HCT116 (cell line): ENCODE results near the gene PDE2A. TPM values are rescaled to one million over a fixed set of nuclear protein-coding genes. Genes with fewer than 3 reads are reported as not detected.

Experiments used
- ATAC-seq: fragments of 200-7000 bp; cut with Tn5 transposase; 2 replicates; pipeline ENCODE4 v1.9.1; 2020; ENCODE audit warnings: mild to moderate bottlenecking, moderate library complexity
- BruUV-seq: library from RNA; stranded (reverse); fragments of 400-500 nt; replicated peaks from 2 replicates; lab custom pipeline; 2021; lab: Mats Ljungman, UMichigan
- CTCF ChIA-PET: fragments of 300-600 bp; sonication (Branson Sonifier 250); formaldehyde crosslinking; loops from one replicate; lab custom pipeline; 2021; ENCODE audit warnings: antibody characterized with exemption; lab: Charles Lee
- POLR2A ChIA-PET: fragments of 300-600, 350-600 bp; sonication (Branson Sonifier 250); formaldehyde crosslinking; loops from one replicate; lab custom pipeline; 2021; ENCODE audit warnings: antibody characterized with exemption; lab: Charles Lee
- RAD21 ChIA-PET, 2 experiments: fragments of 300-600 bp; sonication (Branson Sonifier 250); formaldehyde crosslinking; loops; one replicate each; lab custom pipeline; 2023; ENCODE audit warnings: low total read pairs in 2 of 2; ENCODE audit not compliant: uncharacterized antibody in 2 of 2, unreplicated experiment in 2 of 2, low non-redundant PET in 1 of 2; lab: Charles Lee
- DNase-seq: peaks from one replicate; pipeline ENCODE4 v3.0.0-alpha.2; 2010; ENCODE audit warnings: low read depth, low spot score
- H2AFZ ChIP-seq: fragments of 200-600 bp; shearing (Covaris generic), sonication (generic); 2 replicates; pipeline ENCODE4 v1.6.1; 2017; ENCODE audit warnings: low read depth, mixed run types, mixed read lengths, antibody characterized with exemption, low read length; ENCODE audit not compliant: poor library complexity, severe bottlenecking
- H3K27ac ChIP-seq: 2 replicates; pipeline ENCODE4 v1.5.1; 2012; ENCODE audit warnings: low read depth, low read length
- H3K27me3 ChIP-seq: fragments of 200-600 bp; sonication (generic); 2 replicates; pipeline ENCODE4 v1.6.1; 2016; ENCODE audit warnings: mixed run types, low read length, mixed read lengths; ENCODE audit not compliant: insufficient read depth
- H3K36me3 ChIP-seq, 2 experiments: fragments of 200-500 bp in 1 of 2; fragments of 200-600 bp in 1 of 2; sonication (Bioruptor generic) in 1 of 2; sonication (generic) in 1 of 2; 2 replicates each; pipeline versions ENCODE4 v1.5.1 to v1.6.1; 2014 to 2016; ENCODE audit warnings: low read length in 2 of 2, inconsistent platforms in 1 of 2, mixed read lengths in 1 of 2, mixed run types in 1 of 2; ENCODE audit not compliant: insufficient read depth in 2 of 2, control insufficient read depth in 1 of 2
- H3K4me1 ChIP-seq, 2 experiments: fragments of 200-600 bp in 1 of 2; sonication (generic) in 1 of 2; 2 replicates each; pipeline versions ENCODE4 v1.5.1 to v1.6.1; 2012 to 2017; ENCODE audit warnings: low read length in 2 of 2, inconsistent platforms in 1 of 2, mild to moderate bottlenecking in 1 of 2, mixed read lengths in 1 of 2, mixed run types in 1 of 2, moderate library complexity in 1 of 2; ENCODE audit not compliant: insufficient read depth in 2 of 2, control insufficient read depth in 1 of 2
- H3K4me2 ChIP-seq: fragments of 200-600 bp; sonication (generic); 2 replicates; pipeline ENCODE4 v1.6.1; 2017; ENCODE audit warnings: mixed run types, low read length, mixed read lengths
- H3K4me3 ChIP-seq, 2 experiments: fragments of 200-600 bp in 1 of 2; sonication (generic) in 1 of 2; replicated peaks in 1 of 2; 2 replicates each; pipeline ENCODE4 v1.5.1; 2011 to 2016; ENCODE audit warnings: low read length in 2 of 2, control low read depth in 1 of 2, low read depth in 1 of 2, mild to moderate bottlenecking in 1 of 2, mixed read lengths in 1 of 2, mixed run types in 1 of 2
- H3K79me2 ChIP-seq: fragments of 200-600 bp; sonication (generic); 2 replicates; pipeline ENCODE4 v1.6.1; 2017; ENCODE audit warnings: mild to moderate bottlenecking, mixed run types, low read length, moderate library complexity, mixed read lengths; ENCODE audit not compliant: insufficient read depth
- H3K9ac ChIP-seq: fragments of 200-600 bp; sonication (generic); 2 replicates; pipeline ENCODE4 v1.6.1; 2016; ENCODE audit warnings: low read length, mixed read lengths
- H3K9me2 ChIP-seq: fragments of 200-600 bp; sonication (generic), shearing (Covaris generic); 2 replicates; pipeline ENCODE4 v1.6.1; 2017; ENCODE audit warnings: mixed run types, mild to moderate bottlenecking, moderate library complexity; ENCODE audit not compliant: insufficient read depth
- H3K9me3 ChIP-seq, 2 experiments: fragments of 200-500 bp in 1 of 2; fragments of 200-600 bp in 1 of 2; sonication (Bioruptor generic) in 1 of 2; sonication (generic) in 1 of 2; 2 replicates each; pipeline ENCODE4 v1.6.1; 2014 to 2017; ENCODE audit warnings: low read length in 2 of 2, mixed read lengths in 2 of 2, inconsistent platforms in 1 of 2, low read depth in 1 of 2, mild to moderate bottlenecking in 1 of 2, mixed run types in 1 of 2, moderate library complexity in 1 of 2; ENCODE audit not compliant: control insufficient read depth in 1 of 2, insufficient read depth in 1 of 2
- H4K20me1 ChIP-seq: fragments of 200-600 bp; sonication (generic), shearing (Covaris generic); 2 replicates; pipeline ENCODE4 v1.6.1; 2017; ENCODE audit warnings: mixed run types, mild to moderate bottlenecking, moderate library complexity; ENCODE audit not compliant: insufficient read depth
- CEBPB ChIP-seq: IDR thresholded peaks from 2 replicates; pipeline ENCODE4 v1.6.1; 2012; ENCODE audit warnings: low read depth
- EGR1 ChIP-seq: IDR thresholded peaks from 2 replicates; pipeline ENCODE4 v1.6.1; 2012; ENCODE audit warnings: low read depth
- EZH2 ChIP-seq: fragments of 200-600 bp; sonication (generic); IDR thresholded peaks from 2 replicates; pipeline ENCODE4 v1.6.1; 2017; ENCODE audit warnings: antibody characterized with exemption, mixed run types
- EZH2phosphoT487 ChIP-seq: fragments of 200-600 bp; IDR thresholded peaks from 2 replicates; pipeline ENCODE4 v1.6.1; 2018; ENCODE audit warnings: antibody characterized with exemption, borderline replicate concordance
- JUND ChIP-seq: IDR thresholded peaks from 2 replicates; pipeline ENCODE4 v1.6.1; 2012
- MAX ChIP-seq: IDR thresholded peaks from 2 replicates; pipeline ENCODE4 v1.6.1; 2012
- POLR2A ChIP-seq: IDR thresholded peaks from 2 replicates; pipeline ENCODE4 v1.7.0; 2011; ENCODE audit warnings: borderline replicate concordance; ENCODE audit not compliant: insufficient read depth, insufficient read length; ENCODE audit errors: extremely low read depth
- RAD21 ChIP-seq: IDR thresholded peaks from 2 replicates; pipeline ENCODE4 v1.6.1; 2012; ENCODE audit warnings: low read depth, mild to moderate bottlenecking
- REST ChIP-seq: IDR thresholded peaks from 2 replicates; pipeline ENCODE4 v1.6.1; 2012; ENCODE audit warnings: low read depth
- SIN3A ChIP-seq: IDR thresholded peaks from 2 replicates; pipeline ENCODE4 v1.6.1; 2012; ENCODE audit warnings: low read depth
- SP1 ChIP-seq: IDR thresholded peaks from 2 replicates; pipeline ENCODE4 v1.6.1; 2012; ENCODE audit warnings: low read depth
- SRF ChIP-seq: IDR thresholded peaks from 2 replicates; pipeline ENCODE4 v1.6.1; 2012; ENCODE audit warnings: low read depth
- TCF7L2 ChIP-seq: IDR thresholded peaks from 2 replicates; pipeline ENCODE4 v1.7.0; 2011; ENCODE audit warnings: borderline replicate concordance, inconsistent platforms; ENCODE audit not compliant: insufficient read depth, insufficient read length; ENCODE audit errors: extremely low read depth
- YY1 ChIP-seq: IDR thresholded peaks from 2 replicates; pipeline ENCODE4 v1.6.1; 2011; ENCODE audit warnings: low read length, low read depth, moderate library complexity, mild to moderate bottlenecking; ENCODE audit not compliant: insufficient replicate concordance; ENCODE audit errors: extremely low read depth
- ZFX ChIP-seq: fragments of 450-650 bp; IDR thresholded peaks from 2 replicates; pipeline ENCODE4 v1.6.1; 2017
- ZNF274 ChIP-seq: fragments of 200-500 bp; sonication (Bioruptor generic); IDR thresholded peaks from 2 replicates; pipeline ENCODE4 v1.6.1; 2014; ENCODE audit warnings: mild to moderate bottlenecking, low read depth, low read length, inconsistent platforms
- intact Hi-C: fragments of 100-400 bp; cut with micrococcal nuclease; formaldehyde crosslinking; loops from 2 replicates; pipeline ENCODE4 v1.10.0; 2022
- total RNA-seq: library from RNA; stranded (reverse); gene quantifications from one replicate; pipeline ENCODE4 v1.2.1, GENCODE V29; 2021; ENCODE audit not compliant: unreplicated experiment
- TF ChIP-seq, protein P1 (sequence below): IDR thresholded peaks from 2 replicates; pipeline ENCODE4 v1.6.1; 2012
- TF ChIP-seq, protein P2 (sequence below): IDR thresholded peaks from 2 replicates; pipeline ENCODE4 v1.6.1; 2011; ENCODE audit warnings: mild to moderate bottlenecking, low read length, moderate library complexity; ENCODE audit not compliant: insufficient replicate concordance; ENCODE audit errors: extremely low read depth

Gene PDE2A
- total RNA-seq, 1 experiment from 2014 or later: 7.6 TPM

DNA sequence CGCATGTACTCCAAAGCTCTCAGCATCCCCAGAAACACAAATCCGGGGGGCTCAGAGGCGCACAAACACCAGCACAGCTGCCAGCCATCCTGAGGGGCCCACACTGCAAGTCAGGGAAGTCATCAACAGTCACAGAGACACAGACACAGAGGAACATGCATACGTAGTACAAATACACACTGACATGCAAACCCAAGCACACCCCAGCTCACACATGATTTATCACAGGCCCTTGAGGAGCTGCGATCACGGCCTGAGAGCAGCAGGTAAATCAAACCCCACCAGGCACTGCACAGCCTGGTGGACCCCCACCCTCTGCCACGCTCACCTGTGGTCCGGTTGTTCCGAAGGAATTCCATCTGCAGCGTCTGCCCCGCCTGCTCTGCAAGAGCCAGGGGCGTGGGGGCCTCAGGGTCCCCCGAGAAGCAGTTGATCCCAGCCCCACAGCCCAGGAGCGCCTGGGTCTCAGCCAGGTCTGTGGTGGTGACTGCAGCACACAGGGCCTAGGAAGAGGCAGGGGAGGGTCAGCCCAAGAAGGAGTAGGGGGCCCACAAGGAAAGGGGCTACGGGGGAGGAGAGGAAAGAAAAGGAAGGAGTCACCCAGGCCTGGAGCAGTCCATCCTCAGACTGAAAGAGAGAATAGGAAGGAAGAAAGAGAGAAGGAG, 28.5 kb upstream of the PDE2A start:
- Histone ChIP-seq H3K9me3 (no peaks in the 10 kb centered on the region), H3K9ac (no peak overlapping the region), H3K79me2 (no peaks in the 10 kb centered on the region), H3K4me2 (no peak overlapping the region), H2AFZ (no peak overlapping the region), H3K4me3 (no peak overlapping the region), H3K9me2 (no peaks in the 10 kb centered on the region), H3K36me3 (peaks cover 0 to 2% of the 10 kb centered on the region in 2 experiments; a peak in 2 of 4 replicates), H4K20me1 (no peaks in the 10 kb centered on the region), H3K4me1 (peaks cover 3 to 19% of the 10 kb centered on the region in 2 experiments; a peak in 3 of 4 replicates), H3K27me3 (no peaks in the 10 kb centered on the region), H3K27ac (no peak overlapping the region)
- DNase-seq (no peak), ATAC-seq (no peak)
- no TSS peak for BruUV-seq
- ChIA-PET CTCF (interaction anchor here (0.7 to 1.0 kb wide), 2 partner anchors 231 to 475 kb away, joined by 3 read pairs; no protein-coding TSS in a partner anchor), RAD21 (no interaction called here), POLR2A (no interaction called here)
- TF ChIP-seq RAD21 (no peak), TCF7L2 (no peak), EGR1 (no peak), YY1 (no peak), ZNF274 (no peak), CEBPB (no peak), SP1 (no peak), SIN3A (no peak), MAX (no peak), REST (no peak), SRF (no peak), POLR2A (no peak), JUND (no peak), ZFX (no peak), EZH2phosphoT487 (no peak), EZH2 (no peak)
- TF ChIP-seq, protein P1, sequence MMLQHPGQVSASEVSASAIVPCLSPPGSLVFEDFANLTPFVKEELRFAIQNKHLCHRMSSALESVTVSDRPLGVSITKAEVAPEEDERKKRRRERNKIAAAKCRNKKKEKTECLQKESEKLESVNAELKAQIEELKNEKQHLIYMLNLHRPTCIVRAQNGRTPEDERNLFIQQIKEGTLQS: no peak
- TF ChIP-seq, protein P2, sequence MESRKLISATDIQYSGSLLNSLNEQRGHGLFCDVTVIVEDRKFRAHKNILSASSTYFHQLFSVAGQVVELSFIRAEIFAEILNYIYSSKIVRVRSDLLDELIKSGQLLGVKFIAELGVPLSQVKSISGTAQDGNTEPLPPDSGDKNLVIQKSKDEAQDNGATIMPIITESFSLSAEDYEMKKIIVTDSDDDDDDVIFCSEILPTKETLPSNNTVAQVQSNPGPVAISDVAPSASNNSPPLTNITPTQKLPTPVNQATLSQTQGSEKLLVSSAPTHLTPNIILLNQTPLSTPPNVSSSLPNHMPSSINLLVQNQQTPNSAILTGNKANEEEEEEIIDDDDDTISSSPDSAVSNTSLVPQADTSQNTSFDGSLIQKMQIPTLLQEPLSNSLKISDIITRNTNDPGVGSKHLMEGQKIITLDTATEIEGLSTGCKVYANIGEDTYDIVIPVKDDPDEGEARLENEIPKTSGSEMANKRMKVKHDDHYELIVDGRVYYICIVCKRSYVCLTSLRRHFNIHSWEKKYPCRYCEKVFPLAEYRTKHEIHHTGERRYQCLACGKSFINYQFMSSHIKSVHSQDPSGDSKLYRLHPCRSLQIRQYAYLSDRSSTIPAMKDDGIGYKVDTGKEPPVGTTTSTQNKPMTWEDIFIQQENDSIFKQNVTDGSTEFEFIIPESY: no peak
- intact Hi-C loops: no loop called here
